PC-9 (cell line): ENCODE measurements around the gene CCDC51.

Experiments used
- CTCF ChIP-seq: fragments of 200-600 bp; sonication (generic); conservative IDR thresholded peaks from 2 replicates; pipeline ENCODE4 v1.6.1; 2017; ENCODE audit warnings: mixed run types, antibody characterized with exemption, mild to moderate bottlenecking, moderate library complexity
- EZH2 ChIP-seq: fragments of 200-600 bp; sonication (generic); IDR thresholded peaks from 2 replicates; pipeline ENCODE4 v1.8.0; 2017; ENCODE audit warnings: antibody characterized with exemption, low read depth

- TF ChIP-seq CTCF = no peak
- TF ChIP-seq EZH2 = no peak
Observed at GRCh38 chr3:48419149-48419548, 20.8 kb downstream of the CCDC51 start.
